Trophoblast cell (in vitro differentiated cells and primary cell): Measurements from ENCODE around the gene KCNJ10.

Experiments used
- DNase-seq, 2 donors: peaks; one replicate each; pipeline ENCODE4 v3.0.0-alpha.2; 2016
- H2AFZ ChIP-seq: 2 replicates; pipeline ENCODE4 v1.6.1; 2013; ENCODE audit warnings: low read length, moderate library complexity, mild to moderate bottlenecking; ENCODE audit not compliant: insufficient read depth, poor library complexity
- H2AK5ac ChIP-seq: 2 replicates; pipeline ENCODE4 v1.6.1; 2013; ENCODE audit warnings: mild to moderate bottlenecking, low read length
- H2BK120ac ChIP-seq: 2 replicates; pipeline ENCODE4 v1.6.1; 2013; ENCODE audit warnings: low read length, mild to moderate bottlenecking, moderate library complexity; ENCODE audit not compliant: insufficient read depth, poor library complexity
- H2BK12ac ChIP-seq: 2 replicates; pipeline ENCODE4 v1.6.1; 2013; ENCODE audit warnings: mild to moderate bottlenecking, low read length, moderate library complexity
- H2BK5ac ChIP-seq: 2 replicates; pipeline ENCODE4 v1.6.1; 2013; ENCODE audit warnings: low read length, low read depth, moderate library complexity, mild to moderate bottlenecking; ENCODE audit not compliant: poor library complexity
- H3K14ac ChIP-seq: 2 replicates; pipeline ENCODE4 v1.6.1; 2013; ENCODE audit warnings: mild to moderate bottlenecking, low read length
- H3K18ac ChIP-seq: 2 replicates; pipeline ENCODE4 v1.6.1; 2013; ENCODE audit warnings: mild to moderate bottlenecking, low read length
- H3K23ac ChIP-seq: 2 replicates; pipeline ENCODE4 v1.6.1; 2013; ENCODE audit warnings: low read length
- H3K27ac ChIP-seq: 2 replicates; pipeline ENCODE4 v1.5.1; 2013; ENCODE audit warnings: low read depth, mild to moderate bottlenecking, inconsistent platforms, low read length, moderate library complexity
- H3K27me3 ChIP-seq: 2 replicates; pipeline ENCODE4 v1.6.1; 2013; ENCODE audit warnings: inconsistent platforms, mild to moderate bottlenecking, low read length, moderate library complexity; ENCODE audit not compliant: insufficient read depth
- H3K36me3 ChIP-seq, 2 experiments: 1 replicate in 1 of 2; 2 replicates in 1 of 2; pipeline ENCODE4 v1.6.1; 2013; ENCODE audit warnings: low read length in 2 of 2, mild to moderate bottlenecking in 2 of 2, moderate library complexity in 1 of 2; ENCODE audit not compliant: insufficient read depth in 2 of 2, control insufficient read depth in 1 of 2
- H3K4ac ChIP-seq: 2 replicates; pipeline ENCODE4 v1.6.1; 2013; ENCODE audit warnings: low read depth, mild to moderate bottlenecking, low read length, moderate library complexity
- H3K4me1 ChIP-seq, 2 experiments: 1 replicate in 1 of 2; 2 replicates in 1 of 2; pipeline ENCODE4 v1.6.1; 2013; ENCODE audit warnings: low read length in 2 of 2, mild to moderate bottlenecking in 2 of 2, moderate library complexity in 1 of 2; ENCODE audit not compliant: insufficient read depth in 2 of 2, control insufficient read depth in 1 of 2
- H3K4me2 ChIP-seq: 2 replicates; pipeline ENCODE4 v1.6.1; 2013; ENCODE audit warnings: inconsistent platforms, mild to moderate bottlenecking, low read length, moderate library complexity
- H3K4me3 ChIP-seq: 2 replicates; pipeline ENCODE4 v1.5.1; 2013; ENCODE audit warnings: mild to moderate bottlenecking, low read depth, low read length, inconsistent platforms
- H3K79me1 ChIP-seq: one replicate; pipeline ENCODE4 v1.6.1; 2013; ENCODE audit warnings: low read length
- H3K79me2 ChIP-seq: 2 replicates; pipeline ENCODE4 v1.6.1; 2013; ENCODE audit warnings: low read length, mild to moderate bottlenecking; ENCODE audit not compliant: control insufficient read depth, insufficient read depth, poor library complexity
- H3K9ac ChIP-seq: 2 replicates; pipeline ENCODE4 v1.6.1; 2013; ENCODE audit warnings: mild to moderate bottlenecking, low read length
- H3K9me3 ChIP-seq: 2 replicates; pipeline ENCODE4 v1.6.1; 2013; ENCODE audit warnings: low read depth, mild to moderate bottlenecking, control low read depth, inconsistent platforms, low read length; ENCODE audit not compliant: insufficient read depth
- H4K12ac ChIP-seq: 2 replicates; pipeline ENCODE4 v1.6.1; 2013; ENCODE audit warnings: low read depth, mild to moderate bottlenecking, low read length, moderate library complexity
- H4K8ac ChIP-seq: 2 replicates; pipeline ENCODE4 v1.6.1; 2013; ENCODE audit warnings: low read depth, mild to moderate bottlenecking, low read length, moderate library complexity
- H4K91ac ChIP-seq: one replicate; pipeline ENCODE4 v1.6.1; 2013; ENCODE audit warnings: low read depth, mild to moderate bottlenecking, low read length, moderate library complexity
- WGBS: extraction: QIAGEN DNeasy Blood & Tissue Kit; methylation state at CpG from one replicate; pipeline ENCODE4 v1.1.7; 2013; ENCODE audit warnings: missing lambda C conversion rate; ENCODE audit not compliant: insufficient read length, insufficient coverage; ENCODE audit errors: extremely low coverage; 5-methylcytosine and 5-hydroxymethylcytosine counted together

Gene KCNJ10

GRCh38 chr1:159987186-159987585 lies 82.8 kb downstream of the KCNJ10 start:
- no peak for DNase-seq
- Histone ChIP-seq H3K27me3 (no peaks in the 10 kb centered on the region), H3K9me3 (no peaks in the 10 kb centered on the region), H3K4me2 (no peak overlapping the region), H3K36me3 (no peaks in the 10 kb centered on the region), H3K4me1 (no peaks in the 10 kb centered on the region), H2AK5ac (no peak overlapping the region), H3K14ac (no peak overlapping the region), H3K4me3 (no peak overlapping the region), H3K4ac (no peak overlapping the region), H4K8ac (no peak overlapping the region), H3K23ac (no peak overlapping the region), H3K9ac (no peak overlapping the region), H4K12ac (no peak overlapping the region), H2AFZ (no peak overlapping the region), H4K91ac (no peak overlapping the region), H2BK120ac (no peak overlapping the region), H3K27ac (no peak overlapping the region), H3K79me2 (no peaks in the 10 kb centered on the region), H2BK12ac (no peak overlapping the region), H3K18ac (no peak overlapping the region), H2BK5ac (no peak overlapping the region), H3K79me1 (no peaks in the 10 kb centered on the region)
- no CpG with 5 or more reads among the region's 4 CpGs for WGBS

- WGBS: no CpG with 5 or more reads among the region's 1 CpG
- Histone ChIP-seq H3K4ac (no peak overlapping the region), H4K91ac (no peak overlapping the region), H2BK120ac (no peak overlapping the region), H3K4me3 (no peak overlapping the region), H3K14ac (no peak overlapping the region), H3K9me3 (no peaks in the 10 kb centered on the region), H3K18ac (no peak overlapping the region), H3K4me2 (no peak overlapping the region), H2BK12ac (no peak overlapping the region), H3K36me3 (no peaks in the 10 kb centered on the region), H2AFZ (no peak overlapping the region), H3K9ac (no peak overlapping the region), H3K79me2 (no peaks in the 10 kb centered on the region), H2BK5ac (no peak overlapping the region), H3K27me3 (no peaks in the 10 kb centered on the region), H2AK5ac (no peak overlapping the region), H4K12ac (no peak overlapping the region), H4K8ac (no peak overlapping the region), H3K79me1 (no peaks in the 10 kb centered on the region), H3K4me1 (no peaks in the 10 kb centered on the region), H3K27ac (no peak overlapping the region), H3K23ac (no peak overlapping the region)
- no peak for DNase-seq
Measured at GRCh38 chr1:159986531-159986930, 83.4 kb downstream of the KCNJ10 start.

GRCh38 chr1:159986093-159986492 lies 83.9 kb downstream of the KCNJ10 start:
- Histone ChIP-seq H2BK5ac (no peak overlapping the region), H3K4me2 (no peak overlapping the region), H3K4me3 (no peak overlapping the region), H4K8ac (no peak overlapping the region), H3K4me1 (no peaks in the 10 kb centered on the region), H2AK5ac (no peak overlapping the region), H3K79me2 (no peaks in the 10 kb centered on the region), H3K14ac (no peak overlapping the region), H3K18ac (no peak overlapping the region), H3K4ac (no peak overlapping the region), H4K91ac (no peak overlapping the region), H2BK12ac (no peak overlapping the region), H3K9ac (no peak overlapping the region), H2AFZ (no peak overlapping the region), H3K79me1 (no peaks in the 10 kb centered on the region), H3K36me3 (no peaks in the 10 kb centered on the region), H3K27ac (no peak overlapping the region), H3K23ac (no peak overlapping the region), H3K9me3 (no peaks in the 10 kb centered on the region), H4K12ac (no peak overlapping the region), H3K27me3 (no peaks in the 10 kb centered on the region), H2BK120ac (no peak overlapping the region)
- no CpG with 5 or more reads among the region's 2 CpGs for WGBS
- no peak for DNase-seq

- no peak overlapping the region for H3K18ac ChIP-seq
- H3K4ac ChIP-seq: no peak overlapping the region
- H2BK5ac ChIP-seq: no peak overlapping the region
- no peaks in the 10 kb centered on the region for H3K4me1 ChIP-seq
- no peak overlapping the region for H4K12ac ChIP-seq
- no peak overlapping the region for H2BK120ac ChIP-seq
- H3K4me2 ChIP-seq: no peak overlapping the region
- H3K36me3 ChIP-seq: no peaks in the 10 kb centered on the region
- no peaks in the 10 kb centered on the region for H3K79me2 ChIP-seq
- peaks cover 2% of the 10 kb centered on the region for H3K9me3 ChIP-seq
- H3K14ac ChIP-seq: no peak overlapping the region
- no peaks in the 10 kb centered on the region for H3K27me3 ChIP-seq
- H3K27ac ChIP-seq: no peak overlapping the region
- H3K23ac ChIP-seq: no peak overlapping the region
- no peak overlapping the region for H3K4me3 ChIP-seq
- no peak overlapping the region for H2AK5ac ChIP-seq
- no peaks in the 10 kb centered on the region for H3K79me1 ChIP-seq
- H2AFZ ChIP-seq: no peak overlapping the region
- H2BK12ac ChIP-seq: no peak overlapping the region
- no peak overlapping the region for H4K8ac ChIP-seq
- DNase-seq: no peak
- H4K91ac ChIP-seq: no peak overlapping the region
- no CpG with 5 or more reads among the region's 6 CpGs for WGBS
- no peak overlapping the region for H3K9ac ChIP-seq
Measured at GRCh38 chr1:159985473-159985872, 84.5 kb downstream of the KCNJ10 start.
